Brain microvascular endothelial cell (primary cell): ENCODE measurements around the gene KCNQ1.

Experiments
- DNase-seq: peaks from one replicate; pipeline ENCODE4 v3.0.0-alpha.2; 2020
- H3K27ac ChIP-seq: fragments of 250-450 bp; sonication (Bioruptor Pico); 2 replicates; pipeline ENCODE4 v1.5.1; 2020; ENCODE audit warnings: mild to moderate bottlenecking, moderate library complexity
- H3K27me3 ChIP-seq: fragments of 250-450 bp; sonication (Bioruptor Pico); replicated peaks from 2 replicates; pipeline ENCODE4 v1.5.1; 2020; ENCODE audit warnings: mild to moderate bottlenecking
- H3K36me3 ChIP-seq: fragments of 250-450 bp; sonication (Bioruptor Pico); replicated peaks from 2 replicates; pipeline ENCODE4 v1.5.1; 2020; ENCODE audit warnings: mild to moderate bottlenecking
- H3K4me3 ChIP-seq: 2 replicates; pipeline ENCODE4 v1.5.1; 2011; ENCODE audit warnings: low read depth, mild to moderate bottlenecking, control low read depth, low read length, moderate library complexity
- CTCF ChIP-seq: IDR thresholded peaks from 2 replicates; pipeline ENCODE4 v1.5.1; 2011; ENCODE audit warnings: low read depth, mild to moderate bottlenecking, moderate library complexity, low read length, control low read depth, inconsistent platforms; ENCODE audit errors: missing control alignments
- in situ Hi-C: cut with HindIII; loops from 2 replicates; pipeline ENCODE4 v1.10.0; 2017; ENCODE audit warnings: low sequenced_read_pairs, low pct_ligation_motif_present

The KCNQ1 gene

DNA sequence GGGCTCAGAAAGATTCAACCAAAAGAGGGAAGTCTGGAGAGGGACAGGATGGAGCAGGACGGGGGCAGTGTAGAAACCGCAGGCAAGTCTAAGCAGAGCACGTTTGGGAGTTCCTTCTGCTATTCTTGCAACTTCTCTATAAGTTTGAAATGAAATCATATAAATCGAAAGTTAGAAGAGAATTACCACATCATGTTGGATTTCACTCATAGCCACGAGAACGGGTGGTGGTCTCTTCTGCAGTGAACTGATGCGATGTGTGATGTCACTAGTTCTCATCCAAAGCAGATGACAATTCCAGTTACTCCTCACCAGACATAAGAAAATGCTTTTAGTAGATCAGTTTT, 36.0 kb downstream of the KCNQ1 start:
- H3K4me3 ChIP-seq = no peak overlapping the region
- no peak for DNase-seq
- in situ Hi-C loops = no loop called here
- no peaks in the 10 kb centered on the region for H3K36me3 ChIP-seq
- no peak for TF ChIP-seq CTCF
- no peaks in the 10 kb centered on the region for H3K27me3 ChIP-seq
- H3K27ac ChIP-seq = no peak overlapping the region

GRCh38 chr11:2481253-2481652, 36.4 kb downstream of the KCNQ1 start:
- Histone ChIP-seq H3K4me3 (no peak overlapping the region), H3K36me3 (no peaks in the 10 kb centered on the region), H3K27ac (no peak overlapping the region), H3K27me3 (no peaks in the 10 kb centered on the region)
- in situ Hi-C loops = no loop called here
- no peak for TF ChIP-seq CTCF
- no peak for DNase-seq

DNA sequence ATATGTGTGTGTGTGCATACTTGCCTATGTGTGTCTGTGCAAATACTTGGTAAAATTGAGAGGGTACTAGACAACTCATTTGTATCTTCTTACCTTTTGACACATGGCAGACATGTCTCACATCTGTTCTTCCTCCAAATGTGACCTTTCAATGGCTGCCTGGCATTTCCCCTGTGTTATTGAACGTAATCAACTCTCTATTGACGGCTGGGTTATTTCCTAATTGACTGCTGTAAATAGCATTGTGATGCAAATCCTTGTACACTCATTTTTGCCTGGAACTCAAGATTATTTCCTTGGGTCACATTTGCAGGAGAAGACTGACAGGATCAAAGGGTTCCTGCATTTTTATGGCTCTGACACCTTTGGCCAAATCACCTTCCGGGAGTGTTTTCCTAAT, 37.4 kb downstream of the KCNQ1 start:
- DNase-seq = no peak
- in situ Hi-C loops = no loop called here
- H3K27me3 ChIP-seq = no peaks in the 10 kb centered on the region
- H3K4me3 ChIP-seq = no peak overlapping the region
- no peak overlapping the region for H3K27ac ChIP-seq
- TF ChIP-seq CTCF = no peak
- no peaks in the 10 kb centered on the region for H3K36me3 ChIP-seq

GRCh38 chr11:2482745-2483144, 37.9 kb downstream of the KCNQ1 start:
- Histone ChIP-seq H3K27ac (no peak overlapping the region), H3K36me3 (no peaks in the 10 kb centered on the region), H3K27me3 (no peaks in the 10 kb centered on the region), H3K4me3 (no peak overlapping the region)
- no peak for DNase-seq
- no peak for TF ChIP-seq CTCF
- in situ Hi-C loops = no loop called here

GRCh38 chr11:2483426-2483825, 38.6 kb downstream of the KCNQ1 start:
- no peak for DNase-seq
- Histone ChIP-seq H3K36me3 (no peaks in the 10 kb centered on the region), H3K27me3 (no peaks in the 10 kb centered on the region), H3K4me3 (no peak overlapping the region), H3K27ac (no peak overlapping the region)
- in situ Hi-C loops = no loop called here
- TF ChIP-seq CTCF = no peak

DNA sequence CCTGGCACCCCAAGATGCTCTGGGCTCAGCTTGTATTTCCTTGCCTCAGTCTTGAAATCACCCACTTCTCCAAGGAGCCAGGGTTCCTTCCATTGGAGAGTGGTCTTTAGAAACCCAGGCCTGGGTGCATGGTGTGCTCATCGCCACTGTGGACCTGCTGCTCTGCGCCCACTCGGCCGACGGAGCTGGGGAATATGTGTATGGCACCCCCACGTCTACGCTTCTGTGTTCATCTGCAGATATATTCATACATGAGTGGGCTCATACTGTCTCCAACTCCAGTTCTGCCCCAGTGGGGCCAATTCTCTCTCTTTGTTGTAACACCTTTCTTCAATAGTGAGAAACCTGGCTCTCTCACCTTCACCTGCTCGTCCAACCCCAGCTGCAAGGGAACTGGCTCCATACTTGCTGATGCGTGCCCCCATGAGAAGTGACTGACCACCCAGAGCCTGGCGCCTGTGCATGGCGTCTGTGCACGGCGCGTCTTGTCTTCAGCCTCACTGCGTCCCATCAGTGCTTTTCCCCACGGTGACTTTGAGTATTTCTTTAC, 39.8 kb downstream of the KCNQ1 start:
- Histone ChIP-seq H3K4me3 (no peak overlapping the region), H3K36me3 (no peaks in the 10 kb centered on the region), H3K27ac (no peak overlapping the region), H3K27me3 (no peaks in the 10 kb centered on the region)
- in situ Hi-C loops = no loop called here
- TF ChIP-seq CTCF = no peak
- DNase-seq = no peak
